Fibroblast of mammary gland (primary cell): ENCODE measurements around the gene WSB2.

ENCODE experiments used
- DNase-seq: peaks from one replicate; pipeline ENCODE4 v3.0.0-alpha.2; 2010; ENCODE audit warnings: low read depth
- H3K4me3 ChIP-seq: 2 replicates; pipeline ENCODE4 v1.5.1; 2011; ENCODE audit warnings: low read depth, mild to moderate bottlenecking, low read length, moderate library complexity; ENCODE audit not compliant: control insufficient read depth
- TF ChIP-seq, protein P1 (sequence below): conservative IDR thresholded peaks from 2 replicates; pipeline ENCODE4 v1.5.1; 2011; ENCODE audit warnings: low read depth, low read length, inconsistent platforms; ENCODE audit not compliant: control insufficient read depth, insufficient read depth

The WSB2 gene

GRCh38 chr12:118035190-118036041 lies 25.6 kb downstream of the WSB2 start:
- DNase-seq: peak; percentile 62
- TF ChIP-seq, protein P1, sequence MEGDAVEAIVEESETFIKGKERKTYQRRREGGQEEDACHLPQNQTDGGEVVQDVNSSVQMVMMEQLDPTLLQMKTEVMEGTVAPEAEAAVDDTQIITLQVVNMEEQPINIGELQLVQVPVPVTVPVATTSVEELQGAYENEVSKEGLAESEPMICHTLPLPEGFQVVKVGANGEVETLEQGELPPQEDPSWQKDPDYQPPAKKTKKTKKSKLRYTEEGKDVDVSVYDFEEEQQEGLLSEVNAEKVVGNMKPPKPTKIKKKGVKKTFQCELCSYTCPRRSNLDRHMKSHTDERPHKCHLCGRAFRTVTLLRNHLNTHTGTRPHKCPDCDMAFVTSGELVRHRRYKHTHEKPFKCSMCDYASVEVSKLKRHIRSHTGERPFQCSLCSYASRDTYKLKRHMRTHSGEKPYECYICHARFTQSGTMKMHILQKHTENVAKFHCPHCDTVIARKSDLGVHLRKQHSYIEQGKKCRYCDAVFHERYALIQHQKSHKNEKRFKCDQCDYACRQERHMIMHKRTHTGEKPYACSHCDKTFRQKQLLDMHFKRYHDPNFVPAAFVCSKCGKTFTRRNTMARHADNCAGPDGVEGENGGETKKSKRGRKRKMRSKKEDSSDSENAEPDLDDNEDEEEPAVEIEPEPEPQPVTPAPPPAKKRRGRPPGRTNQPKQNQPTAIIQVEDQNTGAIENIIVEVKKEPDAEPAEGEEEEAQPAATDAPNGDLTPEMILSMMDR: peak; percentile 37
- H3K4me3 ChIP-seq: no peak overlapping the region

GRCh38 chr12:118034429-118035189 lies 26.4 kb downstream of the WSB2 start:
- TF ChIP-seq, protein P1: peak; percentile 44
- DNase-seq: peak; percentile 71

GRCh38 chr12:118033902-118034301 lies 27.1 kb downstream of the WSB2 start:
- H3K4me3 ChIP-seq: no peak overlapping the region
- TF ChIP-seq, protein P1: no peak
- DNase-seq: peak; percentile 44

More at GRCh38 chr12:118034429-118035189, 26.4 kb downstream of the WSB2 start:
- H3K4me3 ChIP-seq: no peak overlapping the region

DNA sequence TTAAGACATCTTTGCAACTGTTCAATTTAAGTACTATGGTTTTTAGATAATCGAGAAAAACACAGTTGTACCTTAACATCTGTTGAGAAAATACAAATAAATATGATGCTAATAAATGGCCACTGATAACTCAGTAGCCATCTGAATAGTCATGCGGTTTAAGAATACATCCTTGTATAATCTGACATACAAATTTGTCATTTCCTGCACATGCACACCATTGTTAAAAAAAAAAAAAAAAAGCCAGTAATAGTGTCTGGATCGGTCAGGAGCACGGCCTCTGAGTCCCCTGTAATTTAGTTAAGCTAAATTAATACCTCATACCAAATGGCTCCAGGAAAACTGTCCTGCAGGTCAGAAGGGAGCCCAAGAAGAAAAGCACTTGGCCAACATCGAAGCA lies 27.7 kb downstream of the WSB2 start:
- no peak for DNase-seq
- H3K4me3 ChIP-seq: no peak overlapping the region
- TF ChIP-seq, protein P1: no peak

- DNase-seq: no peak
- TF ChIP-seq, protein P1: no peak
- no peak overlapping the region for H3K4me3 ChIP-seq
Measured at GRCh38 chr12:118032188-118032587, 28.8 kb downstream of the WSB2 start.

GRCh38 chr12:118029166-118029565 lies 31.8 kb downstream of the WSB2 start:
- TF ChIP-seq, protein P1: no peak
- no peak for DNase-seq
- no peak overlapping the region for H3K4me3 ChIP-seq
